SKM-1 treated with dmso at 0.1 percent for 144 hours (cell line): Measurements from ENCODE around the gene JADE1.

ENCODE experiments used
- DNase-seq: peaks from one replicate; lab custom pipeline; 2025; ENCODE audit not compliant: unreplicated experiment; lab: John Stamatoyannopoulos, UW

JADE1 gene

GRCh38 chr4:128809477-128810330, at the start of gene JADE1:
Gene JADE1, plus strand, starts transcription at chr4:128809700. Its CDS starts 22,059 bp downstream, at chr4:128831759.
- peak; percentile 94 for DNase-seq

GRCh38 chr4:128766781-128767180, 42.7 kb upstream of the JADE1 start:
- no peak for DNase-seq

- DNase-seq, result no peak
Observed at GRCh38 chr4:128768373-128768996, 41.0 kb upstream of the JADE1 start.

- no peak for DNase-seq
Observed at GRCh38 chr4:128769011-128769410, 40.5 kb upstream of the JADE1 start.

- peak; percentile 28 for DNase-seq
Observed at GRCh38 chr4:128770807-128771206, 38.7 kb upstream of the JADE1 start.

- no peak for DNase-seq
Observed at GRCh38 chr4:128775477-128775876, 34.0 kb upstream of the JADE1 start.

- no peak for DNase-seq
Observed at GRCh38 chr4:128775916-128776315, 33.6 kb upstream of the JADE1 start.

- no peak for DNase-seq
Observed at GRCh38 chr4:128776794-128777216, 32.7 kb upstream of the JADE1 start.

GRCh38 chr4:128780688-128781087, 28.8 kb upstream of the JADE1 start:
- DNase-seq, result no peak

- DNase-seq, result no peak
Observed at GRCh38 chr4:128782076-128782715, 27.3 kb upstream of the JADE1 start.

GRCh38 chr4:128782875-128783614, 26.5 kb upstream of the JADE1 start:
- DNase-seq, result no peak

GRCh38 chr4:128787509-128788311, 21.8 kb upstream of the JADE1 start:
- no peak for DNase-seq

GRCh38 chr4:128793859-128794672, 15.4 kb upstream of the JADE1 start:
- DNase-seq, result peak; percentile 74

GRCh38 chr4:128796934-128797333, 12.6 kb upstream of the JADE1 start:
- DNase-seq, result no peak

GRCh38 chr4:128800284-128800683, 9.2 kb upstream of the JADE1 start:
- DNase-seq, result no peak

GRCh38 chr4:128800701-128801284, 8.7 kb upstream of the JADE1 start:
- no peak for DNase-seq

GRCh38 chr4:128802680-128803628, 6.5 kb upstream of the JADE1 start:
- no peak for DNase-seq

- no peak for DNase-seq
Observed at GRCh38 chr4:128803783-128804182, 5.7 kb upstream of the JADE1 start.
